HL-60 (cell line): ENCODE measurements around the gene STIM2.

ENCODE experiments used
- DNase-seq, 2 experiments: peaks; one replicate each; pipeline ENCODE4 v3.0.0-alpha.2; 2010 to 2020; ENCODE audit warnings: low read depth in 1 of 2, low spot score in 1 of 2
- H3K27ac ChIP-seq: fragments of 250-450 bp; sonication (Bioruptor Pico); replicated peaks from 2 replicates; pipeline ENCODE4 v1.5.1; 2020; ENCODE audit warnings: mild to moderate bottlenecking, moderate library complexity
- H3K27me3 ChIP-seq: fragments of 250-450 bp; sonication (Bioruptor Pico); 2 replicates; pipeline ENCODE4 v1.5.1; 2021; ENCODE audit warnings: mild to moderate bottlenecking, moderate library complexity; ENCODE audit not compliant: insufficient read depth, poor library complexity, severe bottlenecking
- H3K4me3 ChIP-seq: replicated peaks from 2 replicates; pipeline ENCODE4 v1.5.1; 2011; ENCODE audit warnings: mild to moderate bottlenecking, control low read depth, low read length; ENCODE audit not compliant: insufficient read depth
- GABPA ChIP-seq: IDR thresholded peaks from 2 replicates; pipeline ENCODE4 v1.6.1; 2012; ENCODE audit warnings: low read depth
- POLR2AphosphoS5 ChIP-seq: IDR thresholded peaks from 2 replicates; pipeline ENCODE4 v1.6.1; 2012; ENCODE audit warnings: low read depth
- REST ChIP-seq: IDR thresholded peaks from 2 replicates; pipeline ENCODE4 v1.6.1; 2012; ENCODE audit warnings: low read depth; ENCODE audit not compliant: insufficient replicate concordance
- SPI1 ChIP-seq: IDR thresholded peaks from 2 replicates; pipeline ENCODE4 v1.6.1; 2012; ENCODE audit warnings: low read depth, mild to moderate bottlenecking, borderline replicate concordance
- TF ChIP-seq, protein P1 (sequence below): IDR thresholded peaks from one replicate; pipeline ENCODE4 v1.5.1; 2011; ENCODE audit warnings: low read length, control low read depth, inconsistent platforms; ENCODE audit not compliant: insufficient read depth

Gene STIM2

GRCh38 chr4:26851129-26851528 is 9.5 kb upstream of the STIM2 start:
- TF ChIP-seq POLR2AphosphoS5 (no peak), GABPA (no peak), SPI1 (no peak), REST (no peak)
- TF ChIP-seq, protein P1, sequence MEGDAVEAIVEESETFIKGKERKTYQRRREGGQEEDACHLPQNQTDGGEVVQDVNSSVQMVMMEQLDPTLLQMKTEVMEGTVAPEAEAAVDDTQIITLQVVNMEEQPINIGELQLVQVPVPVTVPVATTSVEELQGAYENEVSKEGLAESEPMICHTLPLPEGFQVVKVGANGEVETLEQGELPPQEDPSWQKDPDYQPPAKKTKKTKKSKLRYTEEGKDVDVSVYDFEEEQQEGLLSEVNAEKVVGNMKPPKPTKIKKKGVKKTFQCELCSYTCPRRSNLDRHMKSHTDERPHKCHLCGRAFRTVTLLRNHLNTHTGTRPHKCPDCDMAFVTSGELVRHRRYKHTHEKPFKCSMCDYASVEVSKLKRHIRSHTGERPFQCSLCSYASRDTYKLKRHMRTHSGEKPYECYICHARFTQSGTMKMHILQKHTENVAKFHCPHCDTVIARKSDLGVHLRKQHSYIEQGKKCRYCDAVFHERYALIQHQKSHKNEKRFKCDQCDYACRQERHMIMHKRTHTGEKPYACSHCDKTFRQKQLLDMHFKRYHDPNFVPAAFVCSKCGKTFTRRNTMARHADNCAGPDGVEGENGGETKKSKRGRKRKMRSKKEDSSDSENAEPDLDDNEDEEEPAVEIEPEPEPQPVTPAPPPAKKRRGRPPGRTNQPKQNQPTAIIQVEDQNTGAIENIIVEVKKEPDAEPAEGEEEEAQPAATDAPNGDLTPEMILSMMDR, result no peak
- no peak overlapping the region for H3K27ac ChIP-seq
- no peaks in the 10 kb centered on the region for H3K27me3 ChIP-seq
- no peak for DNase-seq
- no peak overlapping the region for H3K4me3 ChIP-seq

- H3K27me3 ChIP-seq, result no peaks in the 10 kb centered on the region
- no peak for DNase-seq
- TF ChIP-seq, protein P1, result no peak
- TF ChIP-seq GABPA, result no peak
- no peak for TF ChIP-seq SPI1
- no peak for TF ChIP-seq POLR2AphosphoS5
- TF ChIP-seq REST, result no peak
- no peak overlapping the region for H3K4me3 ChIP-seq
- no peak overlapping the region for H3K27ac ChIP-seq
Measured at GRCh38 chr4:26854701-26855100, 5.9 kb upstream of the STIM2 start.

- Histone ChIP-seq H3K4me3 (peak overlapping the region; percentile 83), H3K27me3 (no peaks in the 10 kb centered on the region), H3K27ac (peak overlapping the region; percentile 48)
- no peak for TF ChIP-seq GABPA
- TF ChIP-seq, protein P1, result no peak
- no peak for TF ChIP-seq POLR2AphosphoS5
- TF ChIP-seq SPI1, result no peak
- TF ChIP-seq REST, result no peak
- DNase-seq, result no peak
Measured at GRCh38 chr4:26856906-26857277, 3.7 kb upstream of the STIM2 start.
